ENCODE measurements around the gene PTGER3. TPM values are rescaled to one million over a fixed set of nuclear protein-coding genes. Genes with fewer than 3 reads are reported as not detected.

Gene PTGER3
- polyA plus RNA-seq, 1 of the 3 experiments (the other 2 are of a cell fraction): 1.9 TPM

DNA sequence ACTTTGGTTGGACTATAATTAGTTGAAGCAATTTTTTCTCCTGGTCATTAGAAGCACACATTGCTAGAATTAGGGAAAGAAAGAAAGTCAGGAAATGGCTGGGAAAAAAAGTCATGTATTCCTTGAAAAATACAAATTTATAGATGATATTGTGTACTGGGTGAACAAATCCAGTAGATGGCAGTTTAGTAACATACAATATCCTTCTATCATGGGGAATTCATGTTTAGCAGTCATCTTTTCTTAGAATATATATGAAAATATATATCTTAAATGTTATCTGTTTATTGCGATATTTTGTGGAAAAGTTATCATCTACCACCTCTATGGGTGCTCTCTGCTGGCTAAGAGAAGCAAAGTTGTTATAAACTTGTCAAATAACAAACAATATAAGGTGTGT, 46.3 kb upstream of the PTGER3 start:
- DNase-seq: peak; percentile 15
- H3K4me2 ChIP-seq: no peak overlapping the region
- ChIA-PET CTCF (interaction anchor here (0.7 to 3.4 kb wide), 5 partner anchors 9 to 944 kb away, joined by 3 to 13 read pairs (median 6); partner anchors contain the start of gene ZRANB2), POLR2A (no interaction called here)
- no peaks in the 10 kb centered on the region for H3K36me3 ChIP-seq (replicated peaks in 1 of 2; ENCODE audit: control insufficient read depth in 1 of 2, insufficient read depth in 2 of 2, low read length in 1 of 2)
- TF ChIP-seq CHD2 (IDR thresholded peaks at IDR 0.05; ENCODE audit: low read length, partially characterized antibody) (no peak), JUND (IDR thresholded peaks at IDR 0.05) (no peak), RXRA (IDR thresholded peaks at IDR 0.05; ENCODE audit: borderline replicate concordance, low read depth) (no peak), RAD21 (IDR thresholded peaks at IDR 0.05; ENCODE audit: low read length) (peak; percentile 77), SIN3A (IDR thresholded peaks at IDR 0.05; ENCODE audit: borderline replicate concordance, low read depth, low read length) (no peak)
- TF ChIP-seq, protein P1, sequence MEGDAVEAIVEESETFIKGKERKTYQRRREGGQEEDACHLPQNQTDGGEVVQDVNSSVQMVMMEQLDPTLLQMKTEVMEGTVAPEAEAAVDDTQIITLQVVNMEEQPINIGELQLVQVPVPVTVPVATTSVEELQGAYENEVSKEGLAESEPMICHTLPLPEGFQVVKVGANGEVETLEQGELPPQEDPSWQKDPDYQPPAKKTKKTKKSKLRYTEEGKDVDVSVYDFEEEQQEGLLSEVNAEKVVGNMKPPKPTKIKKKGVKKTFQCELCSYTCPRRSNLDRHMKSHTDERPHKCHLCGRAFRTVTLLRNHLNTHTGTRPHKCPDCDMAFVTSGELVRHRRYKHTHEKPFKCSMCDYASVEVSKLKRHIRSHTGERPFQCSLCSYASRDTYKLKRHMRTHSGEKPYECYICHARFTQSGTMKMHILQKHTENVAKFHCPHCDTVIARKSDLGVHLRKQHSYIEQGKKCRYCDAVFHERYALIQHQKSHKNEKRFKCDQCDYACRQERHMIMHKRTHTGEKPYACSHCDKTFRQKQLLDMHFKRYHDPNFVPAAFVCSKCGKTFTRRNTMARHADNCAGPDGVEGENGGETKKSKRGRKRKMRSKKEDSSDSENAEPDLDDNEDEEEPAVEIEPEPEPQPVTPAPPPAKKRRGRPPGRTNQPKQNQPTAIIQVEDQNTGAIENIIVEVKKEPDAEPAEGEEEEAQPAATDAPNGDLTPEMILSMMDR (IDR thresholded peaks at IDR 0.05): peak; percentile 60
- H3K9me2 ChIP-seq: no peaks in the 10 kb centered on the region
- H3K9ac ChIP-seq: no peak overlapping the region
- H3K4me1 ChIP-seq (ENCODE audit: control insufficient read depth in 1 of 2, insufficient read depth in 2 of 2, low read depth in 1 of 2, low read length in 1 of 2): peaks cover 0 to 13% of the 10 kb centered on the region in 2 experiments; a peak in 1 of 4 replicates
- H3K9me3 ChIP-seq: no peaks in the 10 kb centered on the region
- no peak overlapping the region for H3K27ac ChIP-seq (ENCODE audit: low read depth in 2 of 2, low read length in 1 of 2)
- no peak overlapping the region for H3K4me3 ChIP-seq (ENCODE audit: low read depth in 2 of 2, low read length in 1 of 2)
- H2AFZ ChIP-seq (ENCODE audit: low read depth): no peak overlapping the region
- peaks cover 8% of the 10 kb centered on the region for H3F3A ChIP-seq (replicated peaks; ENCODE audit: insufficient read depth)
- no peaks in the 10 kb centered on the region for H3K79me2 ChIP-seq (ENCODE audit: insufficient read depth)
- WGBS (ENCODE audit: low lambda C conversion rate): 19% methylated on average over 1 of the region's 1 CpG
- no peaks in the 10 kb centered on the region for H4K20me1 ChIP-seq (ENCODE audit: insufficient read depth)
- H3K27me3 ChIP-seq (ENCODE audit: insufficient read depth): no peaks in the 10 kb centered on the region

DNA sequence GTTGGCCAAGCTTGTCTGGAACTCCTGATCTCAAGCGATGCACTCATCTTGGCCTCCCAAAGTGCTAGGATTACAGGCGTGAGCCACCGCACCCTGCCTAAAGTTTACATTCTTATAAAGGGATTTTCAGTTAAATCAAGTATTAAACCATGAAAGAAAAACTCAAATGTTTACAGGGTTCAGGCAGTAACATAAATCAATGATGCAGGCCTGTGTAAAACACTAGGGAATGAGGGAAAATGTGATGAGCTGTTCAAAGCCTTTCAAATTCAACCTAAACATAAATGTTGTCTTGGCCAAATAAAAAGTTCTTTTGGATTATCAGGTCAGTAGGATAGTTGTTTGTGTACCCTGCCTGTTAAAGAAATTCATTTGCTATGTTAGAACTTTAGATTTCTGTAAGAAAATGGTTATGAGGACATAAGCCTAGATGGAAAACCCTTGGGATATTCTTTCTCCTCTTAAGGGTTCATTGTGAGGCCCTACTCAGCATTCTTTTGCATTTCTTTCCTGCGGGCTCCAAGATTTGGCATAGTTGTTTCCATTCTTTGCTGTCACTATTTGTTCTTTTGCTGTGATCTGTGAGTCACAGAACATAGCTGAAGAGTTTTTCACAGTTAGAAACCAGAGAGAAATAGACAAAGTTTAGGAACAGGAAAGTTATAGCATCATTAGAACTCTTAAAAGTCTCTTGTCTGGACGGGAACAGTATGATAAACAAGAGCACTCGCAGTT, 42.1 kb upstream of the PTGER3 start:
- peaks cover 0 to 21% of the 10 kb centered on the region in 2 experiments; a peak in 1 of 4 replicates for H3K4me1 ChIP-seq (ENCODE audit: control insufficient read depth in 1 of 2, insufficient read depth in 2 of 2, low read depth in 1 of 2, low read length in 1 of 2)
- TF ChIP-seq NRF1 (IDR thresholded peaks at IDR 0.05; ENCODE audit: low read depth, low read length): no peak
- no peak for TF ChIP-seq RAD21 (IDR thresholded peaks at IDR 0.05; ENCODE audit: low read length)
- no peak for TF ChIP-seq USF1 (IDR thresholded peaks at IDR 0.05; ENCODE audit: borderline replicate concordance, low read depth)
- peak; percentile 41; the same call in 1 of the 2 replicates for TF ChIP-seq FOSL2 (IDR thresholded peaks at IDR 0.05; ENCODE audit: borderline replicate concordance, low read depth)
- no peak for TF ChIP-seq FOXJ3 (CRISPR knock-in tag; IDR thresholded peaks at IDR 0.05)
- no peak for TF ChIP-seq ELF1 (IDR thresholded peaks at IDR 0.05)
- no peak for TF ChIP-seq EP300 (IDR thresholded peaks at IDR 0.05; ENCODE audit: borderline replicate concordance in 1 of 2, low read depth in 1 of 2, low read length in 1 of 2)
- no peak for TF ChIP-seq IRF3 (IDR thresholded peaks at IDR 0.05; ENCODE audit: low read depth, low read length)
- no peak for TF ChIP-seq SMC3 (IDR thresholded peaks at IDR 0.05; ENCODE audit: low read depth, low read length)
- TF ChIP-seq, protein P2, sequence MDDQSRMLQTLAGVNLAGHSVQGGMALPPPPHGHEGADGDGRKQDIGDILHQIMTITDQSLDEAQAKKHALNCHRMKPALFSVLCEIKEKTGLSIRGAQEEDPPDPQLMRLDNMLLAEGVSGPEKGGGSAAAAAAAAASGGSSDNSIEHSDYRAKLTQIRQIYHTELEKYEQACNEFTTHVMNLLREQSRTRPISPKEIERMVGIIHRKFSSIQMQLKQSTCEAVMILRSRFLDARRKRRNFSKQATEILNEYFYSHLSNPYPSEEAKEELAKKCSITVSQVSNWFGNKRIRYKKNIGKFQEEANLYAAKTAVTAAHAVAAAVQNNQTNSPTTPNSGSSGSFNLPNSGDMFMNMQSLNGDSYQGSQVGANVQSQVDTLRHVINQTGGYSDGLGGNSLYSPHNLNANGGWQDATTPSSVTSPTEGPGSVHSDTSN (IDR thresholded peaks at IDR 0.05): peak; percentile 7; the same call in 1 of the 2 replicates
- no peak for TF ChIP-seq NFIC (IDR thresholded peaks at IDR 0.05; ENCODE audit: borderline replicate concordance)
- TF ChIP-seq YY1 (IDR thresholded peaks at IDR 0.05; ENCODE audit: low read depth): no peak
- no peak for TF ChIP-seq EZH2phosphoT487 (IDR thresholded peaks at IDR 0.05; ENCODE audit: borderline replicate concordance, low read depth)
- TF ChIP-seq JUND (IDR thresholded peaks at IDR 0.05): peak; percentile 39; the same call in 1 of the 2 replicates
- peak overlapping the region in 1 of 2 experiments; percentile 55; a peak in 3 of 4 replicates for H3K27ac ChIP-seq (ENCODE audit: low read depth in 2 of 2, low read length in 1 of 2)
- no peaks in the 10 kb centered on the region for H3K27me3 ChIP-seq (ENCODE audit: insufficient read depth)
- H3K4me3 ChIP-seq (ENCODE audit: low read depth in 2 of 2, low read length in 1 of 2): no peak overlapping the region
- H2AFZ ChIP-seq (ENCODE audit: low read depth): peak overlapping the region; percentile 59
- WGBS (ENCODE audit: low lambda C conversion rate): 82% methylated on average over 6 of the region's 6 CpGs
- H3K9me3 ChIP-seq: no peaks in the 10 kb centered on the region
- H3K9me2 ChIP-seq: no peaks in the 10 kb centered on the region
- CTCF ChIA-PET: interaction anchor here (1.6 kb wide), 1 partner anchor 431 kb away, joined by 4 read pairs; no protein-coding TSS in a partner anchor
- H4K20me1 ChIP-seq (ENCODE audit: insufficient read depth): no peaks in the 10 kb centered on the region
- H3K9ac ChIP-seq: no peak overlapping the region
- H3K4me2 ChIP-seq: peak overlapping the region; percentile 35
- DNase-seq: no peak
- POLR2A ChIA-PET: no interaction called here
- no peaks in the 10 kb centered on the region for H3K79me2 ChIP-seq (ENCODE audit: insufficient read depth)
- no peaks in the 10 kb centered on the region for H3K36me3 ChIP-seq (replicated peaks in 1 of 2; ENCODE audit: control insufficient read depth in 1 of 2, insufficient read depth in 2 of 2, low read length in 1 of 2)
- H3F3A ChIP-seq (replicated peaks; ENCODE audit: insufficient read depth): peaks cover 8% of the 10 kb centered on the region

All from SK-N-SH (cell line).